Neural cell (in vitro differentiated cells): ENCODE results near the gene L3MBTL4.

Source experiments
- EZH2 ChIP-seq: fragments of 200-600, 300-800 bp; shearing (Covaris generic), sonication (generic); IDR thresholded peaks from 2 replicates; pipeline ENCODE4 v1.6.1; 2014; ENCODE audit warnings: antibody characterized with exemption, low read length, borderline replicate concordance, mild to moderate bottlenecking; ENCODE audit not compliant: insufficient read depth, poor library complexity, severe bottlenecking
- POLR2AphosphoS5 ChIP-seq: IDR thresholded peaks from 2 replicates; pipeline ENCODE4 v1.6.1; 2012
- SMC3 ChIP-seq: fragments of 450-650 bp; conservative IDR thresholded peaks from 2 replicates; pipeline ENCODE4 v1.6.1; 2014; ENCODE audit warnings: antibody characterized with exemption, mild to moderate bottlenecking, moderate library complexity; ENCODE audit not compliant: poor library complexity
- TAF1 ChIP-seq: IDR thresholded peaks from 2 replicates; pipeline ENCODE4 v1.6.1; 2012; ENCODE audit warnings: low read depth
- TF ChIP-seq, protein P1 (sequence below): IDR thresholded peaks from 2 replicates; pipeline ENCODE4 v1.6.1; 2012; ENCODE audit warnings: borderline replicate concordance

- no peak for TF ChIP-seq POLR2AphosphoS5
- no peak for TF ChIP-seq TAF1
- no peak for TF ChIP-seq EZH2
- TF ChIP-seq SMC3: no peak
- TF ChIP-seq, protein P1, sequence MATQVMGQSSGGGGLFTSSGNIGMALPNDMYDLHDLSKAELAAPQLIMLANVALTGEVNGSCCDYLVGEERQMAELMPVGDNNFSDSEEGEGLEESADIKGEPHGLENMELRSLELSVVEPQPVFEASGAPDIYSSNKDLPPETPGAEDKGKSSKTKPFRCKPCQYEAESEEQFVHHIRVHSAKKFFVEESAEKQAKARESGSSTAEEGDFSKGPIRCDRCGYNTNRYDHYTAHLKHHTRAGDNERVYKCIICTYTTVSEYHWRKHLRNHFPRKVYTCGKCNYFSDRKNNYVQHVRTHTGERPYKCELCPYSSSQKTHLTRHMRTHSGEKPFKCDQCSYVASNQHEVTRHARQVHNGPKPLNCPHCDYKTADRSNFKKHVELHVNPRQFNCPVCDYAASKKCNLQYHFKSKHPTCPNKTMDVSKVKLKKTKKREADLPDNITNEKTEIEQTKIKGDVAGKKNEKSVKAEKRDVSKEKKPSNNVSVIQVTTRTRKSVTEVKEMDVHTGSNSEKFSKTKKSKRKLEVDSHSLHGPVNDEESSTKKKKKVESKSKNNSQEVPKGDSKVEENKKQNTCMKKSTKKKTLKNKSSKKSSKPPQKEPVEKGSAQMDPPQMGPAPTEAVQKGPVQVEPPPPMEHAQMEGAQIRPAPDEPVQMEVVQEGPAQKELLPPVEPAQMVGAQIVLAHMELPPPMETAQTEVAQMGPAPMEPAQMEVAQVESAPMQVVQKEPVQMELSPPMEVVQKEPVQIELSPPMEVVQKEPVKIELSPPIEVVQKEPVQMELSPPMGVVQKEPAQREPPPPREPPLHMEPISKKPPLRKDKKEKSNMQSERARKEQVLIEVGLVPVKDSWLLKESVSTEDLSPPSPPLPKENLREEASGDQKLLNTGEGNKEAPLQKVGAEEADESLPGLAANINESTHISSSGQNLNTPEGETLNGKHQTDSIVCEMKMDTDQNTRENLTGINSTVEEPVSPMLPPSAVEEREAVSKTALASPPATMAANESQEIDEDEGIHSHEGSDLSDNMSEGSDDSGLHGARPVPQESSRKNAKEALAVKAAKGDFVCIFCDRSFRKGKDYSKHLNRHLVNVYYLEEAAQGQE: no peak
These were observed 8.4 kb downstream of the L3MBTL4 start for GRCh38 chr18:6406075-6406909.
